SK-N-SH treated with all-trans-retinoic acid at 6 μM for 48 hours (cell line): ENCODE results near the gene TPRG1L.

Experiments
- BACH2 ChIP-seq: fragments of 250-450 bp; sonication (Bioruptor Pico); IDR thresholded peaks from 2 replicates; pipeline ENCODE4 v1.9.0; 2021; ENCODE audit warnings: mild to moderate bottlenecking, borderline replicate concordance
- ISL1 ChIP-seq: fragments of 250-450 bp; sonication (Bioruptor Pico); IDR thresholded peaks from 2 replicates; pipeline ENCODE4 v2.1.2; 2022; ENCODE audit warnings: mild to moderate bottlenecking, moderate library complexity
- SNAI2 ChIP-seq: fragments of 250-450 bp; sonication (Bioruptor Pico); IDR thresholded peaks from 2 replicates; pipeline ENCODE4 v1.5.0; 2020; ENCODE audit warnings: mild to moderate bottlenecking, moderate library complexity
- TF ChIP-seq, protein P1 (sequence below): fragments of 250-450 bp; sonication (Bioruptor Pico); IDR thresholded peaks from 2 replicates; pipeline ENCODE4 v1.5.1; 2020; ENCODE audit warnings: low read depth, mild to moderate bottlenecking, moderate library complexity

DNA sequence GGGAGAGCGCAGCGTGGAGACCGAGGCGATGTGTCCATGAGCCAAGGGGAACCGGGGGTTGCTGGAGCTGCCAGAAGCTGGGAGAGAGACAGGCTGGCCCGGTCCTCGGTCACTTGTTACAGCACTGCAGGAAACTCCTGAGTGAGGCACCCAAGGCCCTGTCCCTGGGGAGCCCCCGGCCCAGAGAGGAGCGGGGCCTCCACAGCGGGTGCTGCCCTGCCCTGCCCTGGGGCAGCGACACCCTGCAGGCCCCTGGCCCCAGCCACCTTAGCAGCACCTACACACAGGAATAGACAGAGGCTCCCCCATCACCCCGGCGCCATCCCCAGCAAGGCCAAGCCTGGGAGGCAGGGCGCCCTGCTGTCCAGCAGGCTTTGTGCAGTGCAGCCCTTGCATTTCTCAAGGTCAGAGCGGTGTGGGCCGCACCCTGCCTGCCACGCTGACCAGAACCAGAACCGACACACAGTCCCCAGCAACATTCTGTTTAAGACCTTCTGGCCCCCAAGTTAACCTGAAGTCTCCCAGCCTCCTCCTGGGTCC, 6.9 kb upstream of the TPRG1L start:
- no peak for TF ChIP-seq SNAI2 (CRISPR knock-in tag)
- TF ChIP-seq, protein P1, sequence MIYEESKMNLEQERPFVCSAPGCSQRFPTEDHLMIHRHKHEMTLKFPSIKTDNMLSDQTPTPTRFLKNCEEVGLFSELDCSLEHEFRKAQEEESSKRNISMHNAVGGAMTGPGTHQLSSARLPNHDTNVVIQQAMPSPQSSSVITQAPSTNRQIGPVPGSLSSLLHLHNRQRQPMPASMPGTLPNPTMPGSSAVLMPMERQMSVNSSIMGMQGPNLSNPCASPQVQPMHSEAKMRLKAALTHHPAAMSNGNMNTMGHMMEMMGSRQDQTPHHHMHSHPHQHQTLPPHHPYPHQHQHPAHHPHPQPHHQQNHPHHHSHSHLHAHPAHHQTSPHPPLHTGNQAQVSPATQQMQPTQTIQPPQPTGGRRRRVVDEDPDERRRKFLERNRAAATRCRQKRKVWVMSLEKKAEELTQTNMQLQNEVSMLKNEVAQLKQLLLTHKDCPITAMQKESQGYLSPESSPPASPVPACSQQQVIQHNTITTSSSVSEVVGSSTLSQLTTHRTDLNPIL, result no peak
- no peak for TF ChIP-seq ISL1 (CRISPR knock-in tag)
- no peak for TF ChIP-seq BACH2 (CRISPR knock-in tag)
